ENCODE measurements around the gene HTR1B.

The HTR1B gene

DNA sequence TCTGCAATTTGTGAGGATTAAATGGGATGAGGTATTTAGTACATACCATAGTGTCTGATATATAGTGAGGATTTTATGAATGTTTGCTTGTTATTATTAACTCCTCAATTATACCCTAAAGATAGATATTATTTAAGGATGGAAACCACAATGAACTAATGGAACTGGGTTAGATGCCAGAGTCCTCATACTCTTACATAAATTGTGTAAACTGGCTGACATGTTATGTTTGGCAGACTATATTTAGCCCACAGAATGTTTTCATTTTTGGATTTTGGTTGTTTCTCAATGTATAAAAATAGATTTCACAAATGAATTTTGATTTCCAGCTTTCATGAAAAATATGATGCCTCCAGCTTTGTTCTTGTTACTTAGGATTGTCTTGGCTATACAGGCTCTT, 37.6 kb downstream of the HTR1B start:
- no peak overlapping the region for H3K4me3 ChIP-seq (ENCODE audit: low read depth, low read length)
- TF ChIP-seq, protein P1, sequence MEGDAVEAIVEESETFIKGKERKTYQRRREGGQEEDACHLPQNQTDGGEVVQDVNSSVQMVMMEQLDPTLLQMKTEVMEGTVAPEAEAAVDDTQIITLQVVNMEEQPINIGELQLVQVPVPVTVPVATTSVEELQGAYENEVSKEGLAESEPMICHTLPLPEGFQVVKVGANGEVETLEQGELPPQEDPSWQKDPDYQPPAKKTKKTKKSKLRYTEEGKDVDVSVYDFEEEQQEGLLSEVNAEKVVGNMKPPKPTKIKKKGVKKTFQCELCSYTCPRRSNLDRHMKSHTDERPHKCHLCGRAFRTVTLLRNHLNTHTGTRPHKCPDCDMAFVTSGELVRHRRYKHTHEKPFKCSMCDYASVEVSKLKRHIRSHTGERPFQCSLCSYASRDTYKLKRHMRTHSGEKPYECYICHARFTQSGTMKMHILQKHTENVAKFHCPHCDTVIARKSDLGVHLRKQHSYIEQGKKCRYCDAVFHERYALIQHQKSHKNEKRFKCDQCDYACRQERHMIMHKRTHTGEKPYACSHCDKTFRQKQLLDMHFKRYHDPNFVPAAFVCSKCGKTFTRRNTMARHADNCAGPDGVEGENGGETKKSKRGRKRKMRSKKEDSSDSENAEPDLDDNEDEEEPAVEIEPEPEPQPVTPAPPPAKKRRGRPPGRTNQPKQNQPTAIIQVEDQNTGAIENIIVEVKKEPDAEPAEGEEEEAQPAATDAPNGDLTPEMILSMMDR (IDR thresholded peaks at IDR 0.05; ENCODE audit: control insufficient read depth, extremely low read depth, insufficient read depth): no peak
- no peak for DNase-seq (ENCODE audit: low read depth)

DNA sequence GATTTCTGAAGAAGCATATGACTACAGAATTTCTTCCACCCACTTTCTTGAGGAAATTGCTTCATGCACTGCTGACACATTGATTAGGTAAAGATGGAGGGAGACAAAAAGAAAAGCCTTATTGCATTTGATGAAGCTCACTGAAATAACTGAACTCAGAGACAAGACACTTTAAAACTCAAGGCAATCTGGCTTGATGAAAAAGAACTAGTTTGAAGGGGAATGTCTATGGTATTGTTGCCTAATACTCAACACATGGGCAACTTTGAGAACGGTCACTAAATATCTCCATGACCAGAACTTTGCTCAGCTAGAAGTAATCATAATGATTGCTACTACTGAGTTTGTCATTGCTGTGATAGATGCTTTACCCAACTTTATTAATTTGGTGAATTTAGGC, 38.1 kb downstream of the HTR1B start:
- no peak for DNase-seq (ENCODE audit: low read depth)
- no peak overlapping the region for H3K4me3 ChIP-seq (ENCODE audit: low read depth, low read length)
- TF ChIP-seq, protein P1 (IDR thresholded peaks at IDR 0.05; ENCODE audit: control insufficient read depth, extremely low read depth, insufficient read depth): no peak

- no peak for DNase-seq (ENCODE audit: low read depth)
- H3K4me3 ChIP-seq (ENCODE audit: low read depth, low read length): no peak overlapping the region
- TF ChIP-seq, protein P1 (IDR thresholded peaks at IDR 0.05; ENCODE audit: control insufficient read depth, extremely low read depth, insufficient read depth): no peak
Observed at GRCh38 chr6:77424761-77425160, 38.5 kb downstream of the HTR1B start.

- TF ChIP-seq, protein P1 (IDR thresholded peaks at IDR 0.05; ENCODE audit: control insufficient read depth, extremely low read depth, insufficient read depth): no peak
- no peak overlapping the region for H3K4me3 ChIP-seq (ENCODE audit: low read depth, low read length)
- no peak for DNase-seq (ENCODE audit: low read depth)
Observed at GRCh38 chr6:77416839-77417238, 46.5 kb downstream of the HTR1B start.

DNA sequence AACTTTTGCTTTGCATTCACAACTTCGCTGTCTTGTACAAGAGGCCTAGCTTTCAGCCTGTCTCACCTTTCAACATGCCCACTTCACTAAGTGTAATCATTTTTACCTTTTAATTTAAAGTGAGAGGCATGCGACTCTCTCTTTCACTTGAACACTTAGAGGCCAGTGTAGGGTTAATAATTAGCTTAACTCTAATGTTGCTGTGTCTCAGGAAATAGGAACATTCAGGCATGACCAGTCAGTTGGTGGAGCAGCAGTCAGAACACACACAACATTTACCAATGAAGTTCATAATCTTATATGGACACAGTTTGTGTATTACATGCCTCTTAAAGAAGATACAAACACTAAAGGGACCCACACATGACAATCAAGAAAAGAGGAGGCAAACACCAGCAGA, 47.6 kb downstream of the HTR1B start:
- TF ChIP-seq, protein P1 (IDR thresholded peaks at IDR 0.05; ENCODE audit: control insufficient read depth, extremely low read depth, insufficient read depth): no peak

More for the DNA sequence above, 47.6 kb downstream of the HTR1B start:
- H3K4me3 ChIP-seq (ENCODE audit: low read depth, low read length): no peak overlapping the region
- DNase-seq (ENCODE audit: low read depth): no peak
